Stimulated activated CD4-positive, alpha-beta T cell treated with anti-CD3 and anti-CD28 coated beads, TNF-alpha, amount 100 ng/mL, for 24 hours (primary cell): ENCODE data around the gene CDH24.

Experiments
- DNase-seq, 3 experiments: peaks; one replicate each; pipeline ENCODE4 v3.0.0-alpha.2; 2020; ENCODE audit warnings: low read depth in 3 of 3

Gene CDH24

GRCh38 chr14:23045419-23046357 is 11.6 kb downstream of the CDH24 start:
- DNase-seq: no peak

GRCh38 chr14:23044840-23045239 is 12.5 kb downstream of the CDH24 start:
- DNase-seq: no peak

GRCh38 chr14:23043754-23044153 is 13.6 kb downstream of the CDH24 start:
- DNase-seq: no peak

- DNase-seq: no peak
Measured at GRCh38 chr14:23043145-23043544, 14.2 kb downstream of the CDH24 start.

- DNase-seq: no peak
Measured at GRCh38 chr14:23042162-23042965, 15.0 kb downstream of the CDH24 start, which contains the start of gene PSMB11. Gene PSMB11, plus strand, starts transcription at chr14:23042212. Its CDS starts 14 bp downstream, at chr14:23042226.

GRCh38 chr14:23041729-23042128 is 15.6 kb downstream of the CDH24 start:
- DNase-seq: no peak

- DNase-seq: no peak
Measured at GRCh38 chr14:23040100-23040499, 17.2 kb downstream of the CDH24 start.

- no peak for DNase-seq
Measured at GRCh38 chr14:23035303-23036144, 21.8 kb downstream of the CDH24 start.

- peak; percentile 71 to 86 (median 84) for DNase-seq
Measured at GRCh38 chr14:23034498-23035302, 22.6 kb downstream of the CDH24 start, which contains the start of gene PSMB5. Gene PSMB5, minus strand, starts transcription at chr14:23034900. Its CDS starts 19 bp downstream, at chr14:23034881.

GRCh38 chr14:23033801-23034497 is 23.4 kb downstream of the CDH24 start:
- peak in 1 of 3 experiments; percentile 20 for DNase-seq

- no peak for DNase-seq
Measured at GRCh38 chr14:23033251-23033727, 24.0 kb downstream of the CDH24 start.

- no peak for DNase-seq
Measured at GRCh38 chr14:23030936-23031335, 26.4 kb downstream of the CDH24 start.

- no peak for DNase-seq
Measured at GRCh38 chr14:23028799-23029198, 28.5 kb downstream of the CDH24 start.

- DNase-seq: no peak
Measured at GRCh38 chr14:23025151-23025814, 32.0 kb downstream of the CDH24 start.

GRCh38 chr14:23024612-23025075 is 32.7 kb downstream of the CDH24 start:
- DNase-seq: no peak

- no peak for DNase-seq
Measured at GRCh38 chr14:23023795-23024152, 33.5 kb downstream of the CDH24 start.

- no peak for DNase-seq
Measured at GRCh38 chr14:23023022-23023794, 34.1 kb downstream of the CDH24 start.

GRCh38 chr14:23021889-23022442 is 35.4 kb downstream of the CDH24 start:
- no peak for DNase-seq
